ENCODE results near the gene TANGO2.

GRCh38 chr22:20085651-20086050, 64.7 kb downstream of the TANGO2 start:
- TF ChIP-seq FOXM1 (IDR thresholded peaks at IDR 0.05; ENCODE audit: borderline replicate concordance) = no peak
- no peak for TF ChIP-seq ZNF384 (IDR thresholded peaks at IDR 0.05)
- no peak for TF ChIP-seq FOXK2 (IDR thresholded peaks at IDR 0.05)
